NCI-H460 (cell line): ENCODE results near the gene FOXS1. TPM values are rescaled to one million over a fixed set of nuclear protein-coding genes. Genes with fewer than 3 reads are reported as not detected.

Source experiments
- DNase-seq: peaks from one replicate; pipeline ENCODE4 v3.0.0-alpha.2; 2016; ENCODE audit warnings: low read depth; ENCODE audit errors: extremely low read depth
- polyA plus RNA-seq: library from polyadenylated mRNA; depleted of rRNA; stranded (reverse); fragments of >200 nt; gene quantifications from 2 replicates; pipeline ENCODE4 v1.2.3, GENCODE V29; 2014; cell fraction: nucleus; rRNA removed
- total RNA-seq: library from RNA; depleted of rRNA; stranded (reverse); fragments of >200 nt; shearing (Covaris generic); gene quantifications from 2 replicates; pipeline ENCODE4 v1.2.3, GENCODE V29; 2014; rRNA removed

The FOXS1 gene
- total RNA-seq, result not detected in 2 replicates
- polyA plus RNA-seq, result not detected in 2 replicates

- no peak for DNase-seq
Observed at GRCh38 chr20:31845300-31845863, at the start of gene FOXS1. TSS of gene FOXS1 (minus strand) at chr20:31845604. CDS start at chr20:31845542, 62 bp downstream.

- DNase-seq, result no peak
Observed at GRCh38 chr20:31890646-31891045, 45.2 kb upstream of the FOXS1 start.

- no peak for DNase-seq
Observed at GRCh38 chr20:31883829-31884228, 38.4 kb upstream of the FOXS1 start.

DNA sequence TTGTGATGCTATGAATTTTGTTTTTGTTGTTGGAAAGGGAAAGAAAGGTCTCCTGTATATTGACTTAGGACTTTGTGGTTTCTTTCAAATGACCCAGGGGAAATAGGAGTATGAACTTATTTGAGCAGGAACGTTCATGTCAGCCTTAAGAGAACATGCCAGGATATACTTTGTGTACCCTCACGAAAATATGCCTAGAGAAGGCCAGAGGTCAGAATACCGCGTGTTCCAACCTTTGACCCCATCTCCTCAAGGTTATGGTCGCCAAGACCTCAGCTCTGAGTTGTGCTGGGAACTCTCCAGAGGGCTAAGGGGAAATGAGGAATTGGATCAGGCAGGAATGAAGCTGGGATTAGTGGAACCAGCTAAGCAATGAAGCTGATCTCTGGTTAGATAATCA is 36.5 kb upstream of the FOXS1 start:
- no peak for DNase-seq

GRCh38 chr20:31879143-31879987 is 34.0 kb upstream of the FOXS1 start:
- peak; percentile 93 for DNase-seq

GRCh38 chr20:31877684-31878083 is 32.3 kb upstream of the FOXS1 start:
- DNase-seq, result no peak

GRCh38 chr20:31875671-31876070 is 30.3 kb upstream of the FOXS1 start:
- no peak for DNase-seq

DNA sequence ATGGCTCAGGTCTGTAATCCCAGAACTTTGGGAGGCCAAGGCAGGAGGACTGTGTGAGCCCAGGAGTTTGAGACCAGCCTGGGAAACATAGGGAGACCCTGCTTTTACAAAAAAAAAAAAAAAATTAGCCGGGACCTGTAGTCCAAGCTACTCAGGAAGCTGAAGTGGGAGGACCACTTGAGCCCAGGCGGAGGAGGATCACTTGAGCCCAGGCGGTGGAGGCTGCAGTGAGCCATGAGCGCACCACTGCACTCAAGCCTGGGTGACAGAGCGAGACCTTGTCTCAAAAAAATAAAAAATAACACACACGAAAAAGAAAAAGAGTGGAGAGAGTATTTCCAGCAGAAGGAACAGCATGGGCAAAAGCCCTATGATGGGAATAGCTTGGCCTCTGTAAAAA is 27.0 kb upstream of the FOXS1 start:
- DNase-seq, result no peak

GRCh38 chr20:31871618-31871954 is 26.2 kb upstream of the FOXS1 start:
- no peak for DNase-seq

DNA sequence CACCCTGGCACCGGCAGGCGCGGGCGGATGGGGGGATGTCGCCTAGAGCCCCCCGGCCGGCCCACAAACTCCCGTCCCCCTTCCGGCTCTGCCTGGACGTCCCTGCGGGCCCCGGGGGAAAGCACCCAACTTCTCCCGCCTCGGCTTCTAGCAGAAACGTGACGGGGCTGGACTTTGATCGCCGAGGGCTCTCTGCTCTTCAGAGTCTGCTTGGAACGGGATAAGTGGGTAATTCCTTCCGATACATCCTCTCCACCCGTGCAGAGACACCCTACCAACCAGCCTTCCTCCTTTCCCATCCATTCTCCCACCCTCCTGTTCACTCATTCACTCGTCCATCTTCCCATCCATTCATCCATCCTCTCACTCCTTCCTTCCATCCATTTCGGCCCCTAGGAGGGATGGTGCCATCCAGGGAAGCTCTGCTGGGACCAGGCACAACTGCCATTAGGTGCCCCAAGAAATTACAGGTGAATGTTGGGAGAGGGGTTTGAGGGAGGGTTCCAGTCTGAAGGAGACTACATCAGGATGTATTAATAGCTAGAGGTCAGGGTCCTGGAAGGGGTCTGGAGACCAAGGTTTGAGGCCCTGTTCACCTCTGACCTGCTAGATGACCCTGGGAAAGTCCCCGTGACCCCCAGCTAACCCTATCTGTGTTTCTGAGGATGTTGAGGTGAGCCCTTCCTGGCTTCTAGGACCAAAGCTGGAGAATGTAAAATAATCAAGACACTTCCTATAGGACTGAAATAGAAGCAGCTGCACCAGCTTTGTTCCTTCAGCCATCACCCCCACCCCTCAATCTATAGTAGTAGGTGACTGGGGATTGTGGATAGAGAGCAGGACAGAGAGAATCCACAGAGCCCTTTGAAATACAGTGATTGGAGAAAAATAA is 25.6 kb upstream of the FOXS1 start:
- no peak for DNase-seq

DNA sequence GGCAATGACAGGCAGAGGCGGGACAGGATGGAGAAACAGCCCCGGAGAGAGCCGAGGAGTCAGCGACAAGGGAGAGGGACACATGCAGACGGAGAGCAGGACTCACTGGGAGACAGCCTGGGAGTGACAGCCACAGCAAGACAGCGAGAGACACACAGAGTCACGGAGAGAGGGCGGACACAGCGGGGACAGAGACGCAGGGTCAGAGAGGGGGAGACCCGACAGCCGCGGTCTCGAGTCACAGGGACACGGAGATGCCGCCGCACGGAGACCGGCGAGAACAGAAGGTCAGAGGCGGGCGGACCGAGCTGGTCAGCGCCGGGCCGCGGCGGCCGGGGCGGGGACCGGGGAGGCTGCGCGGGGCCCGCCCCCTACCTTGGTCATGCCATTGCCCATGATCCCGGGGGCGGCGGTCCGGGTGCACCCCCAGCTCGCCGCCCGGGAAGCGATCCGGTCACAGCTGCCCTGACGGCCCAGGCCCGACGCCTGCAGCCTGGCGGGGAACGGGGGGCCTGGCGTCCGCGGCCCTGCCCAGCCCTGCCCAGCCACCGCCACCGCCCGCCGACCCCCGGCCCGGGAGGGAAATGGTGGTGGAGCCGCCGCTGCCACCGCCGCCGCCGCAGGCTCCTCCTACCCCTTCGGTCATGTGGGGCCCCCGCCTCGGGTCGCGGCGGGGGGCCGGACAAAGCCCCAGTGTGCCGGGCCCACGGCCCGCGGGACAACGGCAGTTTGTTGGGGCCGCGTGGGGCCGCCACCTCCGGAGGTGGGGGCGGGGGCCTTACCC is 24.7 kb upstream of the FOXS1 start, which contains the start of the genes DUSP15 and TTLL9:
DUSP15 (minus strand) TSS at position 586 of the 784 bp plus-strand sequence; CDS start at position 396, 190 bp downstream.
TTLL9 (plus strand) TSS at position 693 of the 784 bp plus-strand sequence. CDS start 493 bp downstream, outside the sequence.
- no peak for DNase-seq

DNA sequence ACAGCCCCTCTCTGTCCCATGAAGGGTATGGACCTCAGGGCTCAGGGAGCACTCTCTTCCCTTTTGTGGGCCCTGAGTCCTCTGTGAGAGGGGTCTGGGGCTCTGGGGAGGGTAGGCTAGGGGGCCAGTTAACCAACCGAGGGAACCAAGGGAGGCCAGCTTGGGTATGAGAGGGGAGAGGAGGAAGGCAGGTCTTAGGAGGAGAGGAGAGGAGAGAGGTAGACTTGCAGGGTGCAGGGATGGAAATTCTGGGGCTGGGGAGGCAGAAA is 24.2 kb upstream of the FOXS1 start:
- DNase-seq, result no peak

DNA sequence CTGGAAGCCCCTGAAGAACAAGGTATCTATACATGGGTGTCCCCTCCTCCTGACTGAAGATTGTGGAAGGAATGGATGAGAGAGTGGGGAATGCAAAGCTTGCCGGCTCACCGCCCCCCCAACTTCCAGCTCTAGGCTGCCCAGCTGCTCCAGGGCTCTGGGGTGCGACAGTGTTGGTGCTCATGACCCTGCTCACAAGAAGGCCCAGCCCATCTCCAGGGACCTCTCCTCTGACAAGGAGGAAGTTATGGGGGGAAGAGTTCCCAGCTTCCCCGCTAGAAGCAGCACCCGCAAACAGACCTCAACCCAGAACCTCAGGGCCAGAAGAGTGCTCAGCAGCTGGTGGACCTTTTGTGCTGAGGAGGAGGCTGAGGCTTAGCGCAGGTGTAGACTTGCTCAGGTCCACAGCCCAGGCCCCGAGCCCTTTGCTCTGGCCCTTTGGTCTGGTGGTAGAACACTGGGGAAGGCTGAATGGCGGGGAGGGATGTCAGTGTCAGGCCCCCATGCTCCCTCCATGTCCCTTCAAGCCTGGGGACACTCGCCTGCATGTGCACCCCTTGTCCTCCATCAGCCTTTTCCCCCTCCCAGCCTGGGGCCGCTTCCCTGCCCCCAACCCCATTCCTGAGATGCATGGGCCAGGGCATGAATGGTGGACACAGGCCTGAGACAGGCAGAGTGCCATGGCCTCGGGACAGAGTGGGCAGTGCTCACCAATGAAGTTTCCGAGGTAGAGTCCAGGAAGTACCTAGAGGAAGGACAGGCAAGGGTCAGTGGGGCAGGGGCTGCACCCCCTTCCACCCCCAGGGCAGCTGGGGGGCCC is 23.7 kb upstream of the FOXS1 start:
- DNase-seq, result no peak

- DNase-seq, result no peak
Observed at GRCh38 chr20:31866221-31866620, 20.8 kb upstream of the FOXS1 start.

GRCh38 chr20:31864521-31865400 is 19.4 kb upstream of the FOXS1 start:
- DNase-seq, result no peak

GRCh38 chr20:31863296-31864085 is 18.1 kb upstream of the FOXS1 start:
- no peak for DNase-seq

DNA sequence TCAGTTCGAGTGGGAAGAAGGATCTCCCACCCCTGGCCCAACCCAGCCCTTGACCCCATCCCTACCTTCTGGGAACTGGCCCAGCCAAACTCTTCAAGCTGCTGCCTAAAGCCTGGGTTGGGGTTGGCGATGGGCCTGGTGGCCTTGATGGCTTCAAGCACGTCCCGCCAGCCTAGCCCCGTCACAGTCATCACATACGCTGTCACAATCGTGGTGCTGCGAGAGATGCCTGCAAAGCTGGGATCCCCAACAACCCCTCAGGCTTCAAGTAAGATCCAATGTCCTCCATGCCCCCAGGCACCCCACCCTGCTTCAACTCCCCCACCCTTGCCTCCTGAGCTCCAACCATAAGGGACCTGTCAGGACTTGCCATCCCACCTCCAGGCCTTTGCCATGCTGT is 17.1 kb upstream of the FOXS1 start:
- no peak for DNase-seq

DNA sequence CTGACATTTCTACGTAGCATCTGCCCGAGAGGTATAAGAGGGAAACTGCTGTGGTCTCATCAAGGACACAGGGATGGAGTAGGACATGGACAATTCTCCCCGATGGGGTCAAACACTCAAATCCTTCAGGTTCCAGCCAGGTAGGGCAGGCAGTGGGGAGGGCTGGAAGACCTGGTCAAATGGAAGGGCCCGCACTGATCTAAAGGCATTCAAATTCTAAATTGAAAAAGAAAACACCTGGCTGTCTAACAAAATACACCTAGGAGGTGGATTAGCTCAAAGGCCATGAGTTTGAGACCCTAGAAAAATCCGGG is 16.7 kb upstream of the FOXS1 start:
- DNase-seq, result no peak
